Panc1 (cell line): Measurements from ENCODE around the gene SCRN2. TPM values are rescaled to one million over a fixed set of nuclear protein-coding genes. Genes with fewer than 3 reads are reported as not detected.

Source experiments
- ATAC-seq: fragments of 200-7000 bp; cut with Tn5 transposase; 2 replicates; pipeline ENCODE4 v1.9.1; 2020; ENCODE audit warnings: mild to moderate bottlenecking, moderate library complexity
- BruUV-seq: library from RNA; stranded (reverse); fragments of 400-500 nt; replicated peaks from 2 replicates; lab custom pipeline; 2021; lab: Mats Ljungman, UMichigan
- CTCF ChIA-PET: fragments of 300-600 bp; sonication (Branson Sonifier 250); formaldehyde crosslinking; loops from one replicate; lab custom pipeline; 2022; ENCODE audit warnings: antibody characterized with exemption; lab: Charles Lee
- POLR2A ChIA-PET: fragments of 300-600 bp; sonication (Branson Sonifier 250); formaldehyde crosslinking; loops from one replicate; lab custom pipeline; 2022; ENCODE audit warnings: antibody characterized with exemption; lab: Charles Lee
- DNase-seq: peaks from one replicate; pipeline ENCODE4 v3.0.0-alpha.2; 2010; ENCODE audit warnings: low read depth, low spot score
- H3K27ac ChIP-seq: 2 replicates; pipeline ENCODE4 v1.5.1; 2011; ENCODE audit warnings: mild to moderate bottlenecking, low read length, inconsistent platforms
- H3K27me3 ChIP-seq: fragments of 200-500 bp; sonication (Bioruptor generic); 2 replicates; pipeline ENCODE4 v1.6.0; 2014; ENCODE audit warnings: low read length, inconsistent platforms; ENCODE audit not compliant: control insufficient read depth, insufficient read depth
- H3K36me3 ChIP-seq: fragments of 200-500 bp; sonication (Bioruptor generic); 2 replicates; pipeline ENCODE4 v1.5.1; 2014; ENCODE audit warnings: inconsistent platforms, mild to moderate bottlenecking, low read length, moderate library complexity; ENCODE audit not compliant: control insufficient read depth, insufficient read depth
- H3K4me1 ChIP-seq: 2 replicates; pipeline ENCODE4 v1.5.1; 2011; ENCODE audit warnings: inconsistent platforms, mild to moderate bottlenecking, low read length, moderate library complexity; ENCODE audit not compliant: control insufficient read depth, insufficient read depth
- H3K4me3 ChIP-seq, 2 experiments: 2 replicates each; pipeline ENCODE4 v1.5.1; 2011 to 2012; ENCODE audit warnings: low read depth in 2 of 2, low read length in 2 of 2, mild to moderate bottlenecking in 2 of 2, inconsistent platforms in 1 of 2, moderate library complexity in 1 of 2
- H3K9me3 ChIP-seq: fragments of 200-500 bp; sonication (Bioruptor generic); 2 replicates; pipeline ENCODE4 v1.5.1; 2014; ENCODE audit warnings: low read depth, mild to moderate bottlenecking, inconsistent platforms, low read length, moderate library complexity; ENCODE audit not compliant: control insufficient read depth, insufficient read depth
- CTCF ChIP-seq: fragments of 450-650 bp; IDR thresholded peaks from 2 replicates; pipeline ENCODE4 v1.5.1; 2017; ENCODE audit warnings: mild to moderate bottlenecking
- POLR2AphosphoS5 ChIP-seq: IDR thresholded peaks from 2 replicates; pipeline ENCODE4 v1.6.1; 2012; ENCODE audit warnings: mild to moderate bottlenecking, low read depth, low read length, moderate library complexity
- REST ChIP-seq, 2 experiments: IDR thresholded peaks; 2 replicates each; pipeline ENCODE4 v1.6.1; 2011 to 2012; ENCODE audit warnings: low read depth in 2 of 2, control low read depth in 1 of 2, low read length in 1 of 2, mild to moderate bottlenecking in 1 of 2, moderate library complexity in 1 of 2; ENCODE audit not compliant: insufficient read depth in 1 of 2
- SIN3A ChIP-seq: IDR thresholded peaks from 2 replicates; pipeline ENCODE4 v1.6.1; 2012; ENCODE audit warnings: low read depth, mild to moderate bottlenecking, low read length, moderate library complexity, borderline replicate concordance; ENCODE audit not compliant: insufficient read depth
- TCF7L2 ChIP-seq: IDR thresholded peaks from 2 replicates; pipeline ENCODE4 v1.6.1; 2011; ENCODE audit warnings: mild to moderate bottlenecking, low read depth, low read length, inconsistent platforms
- in situ Hi-C: cut with HindIII; loops from 2 replicates; pipeline ENCODE4 v1.10.0; 2016; ENCODE audit warnings: low sequenced_read_pairs, low pct_unique_long_range_greater_than_20kb
- intact Hi-C: fragments of 100-400 bp; cut with micrococcal nuclease; formaldehyde crosslinking; loops from one replicate; pipeline ENCODE4 v1.10.0; 2022; ENCODE audit not compliant: unreplicated experiment
- total RNA-seq: library from RNA; stranded (reverse); gene quantifications from one replicate; pipeline ENCODE4 v1.2.1, GENCODE V29; 2021; ENCODE audit not compliant: unreplicated experiment

Gene SCRN2
- total RNA-seq, 1 experiment from 2014 or later: 34.9 TPM

GRCh38 chr17:47850692-47851573 lies 9.9 kb upstream of the SCRN2 start, which contains the start of gene SP6:
Gene SP6, minus strand, starts transcription at chr17:47851163. Its CDS starts 2,734 bp downstream, at chr17:47848429.
- in situ Hi-C loops (no loop called here), intact Hi-C loops (no loop called here)
- no TSS peak for BruUV-seq
- ChIA-PET CTCF (interaction anchor here (1.0 to 1.8 kb wide), 2 partner anchors 10 to 39 kb away, joined by 3 to 6 read pairs; partner anchors contain the start of gene SCRN2), POLR2A (interaction anchor here (0.7 kb wide), 1 partner anchor 28 kb away, joined by 3 read pairs; no protein-coding TSS in a partner anchor)
- Histone ChIP-seq H3K4me3 (peak within 1 kb of the TSS; percentile 34 to 40), H3K4me1 (peaks cover 3% of the 10 kb centered on the region; the same call in 1 of the 2 replicates), H3K27me3 (peaks cover 22% of the 10 kb centered on the region), H3K27ac (no peak within 1 kb of the TSS; the same call in 1 of the 2 replicates), H3K9me3 (no peaks in the 10 kb centered on the region), H3K36me3 (no peaks in the 10 kb centered on the region)
- TF ChIP-seq CTCF (peak; percentile 49; the same call in 1 of the 2 replicates), POLR2AphosphoS5 (no peak)
- DNase-seq (no peak), ATAC-seq (peak; percentile 93)

- CTCF ChIA-PET: interaction anchor here (1.0 to 1.8 kb wide), 2 partner anchors 9 to 40 kb away, joined by 3 to 6 read pairs; partner anchors contain the start of gene SCRN2
- POLR2A ChIA-PET: interaction anchor here (0.7 kb wide), 1 partner anchor 29 kb away, joined by 3 read pairs; no protein-coding TSS in a partner anchor
- ATAC-seq (no peak; the same call in 1 of the 2 replicates), DNase-seq (no peak)
- Histone ChIP-seq H3K27me3 (peaks cover 22% of the 10 kb centered on the region), H3K4me1 (peaks cover 3% of the 10 kb centered on the region; the same call in 1 of the 2 replicates), H3K27ac (no peak overlapping the region), H3K9me3 (no peaks in the 10 kb centered on the region), H3K4me3 (peak overlapping the region; percentile 34 to 40), H3K36me3 (no peaks in the 10 kb centered on the region)
- BruUV-seq: no TSS peak
- TF ChIP-seq CTCF (no peak), SIN3A (no peak), TCF7L2 (no peak), REST (IDR thresholded peaks at IDR 0.05; ENCODE audit: insufficient read depth in 1 of 2, low read depth in 2 of 2, low read length in 1 of 2) (no peak), POLR2AphosphoS5 (no peak)
- in situ Hi-C loops (no loop called here), intact Hi-C loops (no loop called here)
Measured at GRCh38 chr17:47850373-47850691, 9.3 kb upstream of the SCRN2 start.
